Measurements from ENCODE around the gene POLR2L. TPM values are rescaled to one million over a fixed set of nuclear protein-coding genes. Genes with fewer than 3 reads are reported as not detected.

POLR2L gene
- polyA plus RNA-seq, 1 of the 3 experiments (the other 2 are of a cell fraction), result 540 TPM

- H3K27me3 ChIP-seq (ENCODE audit: insufficient read depth), result no peaks in the 10 kb centered on the region
- no peaks in the 10 kb centered on the region for H3K9me3 ChIP-seq
- H2AFZ ChIP-seq (ENCODE audit: low read depth), result no peak overlapping the region
- peaks cover 2% of the 10 kb centered on the region for H3F3A ChIP-seq (replicated peaks; ENCODE audit: insufficient read depth)
- H3K36me3 ChIP-seq (replicated peaks in 1 of 2; ENCODE audit: control insufficient read depth in 1 of 2, insufficient read depth in 2 of 2, low read length in 1 of 2), result peaks cover 0 to 20% of the 10 kb centered on the region in 2 experiments
- H3K9ac ChIP-seq, result no peak overlapping the region
- DNase-seq, result peak; percentile 56
- no peak overlapping the region for H3K27ac ChIP-seq (ENCODE audit: low read depth in 2 of 2, low read length in 1 of 2)
- ChIA-PET POLR2A (interaction anchor here (2.4 kb wide), 1 partner anchor 8 kb away, joined by 16 read pairs; the partner anchor contains the start of gene PNPLA2), CTCF (interaction anchor here (0.6 to 1.9 kb wide), 4 partner anchors 8 to 185 kb away, joined by 3 to 6 read pairs (median 3); partner anchors contain the start of gene PNPLA2)
- H3K4me2 ChIP-seq, result 0 out of 2 replicates have a peak overlapping the region, but pooled peaks have one; percentile 37
- H3K4me1 ChIP-seq (ENCODE audit: control insufficient read depth in 1 of 2, insufficient read depth in 2 of 2, low read depth in 1 of 2, low read length in 1 of 2), result peaks cover 11 to 21% of the 10 kb centered on the region in 2 experiments; a peak in 2 of 4 replicates
- no peaks in the 10 kb centered on the region for H3K9me2 ChIP-seq
- H4K20me1 ChIP-seq (ENCODE audit: insufficient read depth), result peaks cover 11% of the 10 kb centered on the region
- WGBS (ENCODE audit: low lambda C conversion rate), result 66% methylated on average over 16 of the region's 66 CpGs
- H3K79me2 ChIP-seq (ENCODE audit: insufficient read depth), result peaks cover 17% of the 10 kb centered on the region
- peak overlapping the region in 1 of 2 experiments; percentile 25; a peak in 1 of 4 replicates for H3K4me3 ChIP-seq (ENCODE audit: low read depth in 2 of 2, low read length in 1 of 2)
- TF ChIP-seq, protein P1, sequence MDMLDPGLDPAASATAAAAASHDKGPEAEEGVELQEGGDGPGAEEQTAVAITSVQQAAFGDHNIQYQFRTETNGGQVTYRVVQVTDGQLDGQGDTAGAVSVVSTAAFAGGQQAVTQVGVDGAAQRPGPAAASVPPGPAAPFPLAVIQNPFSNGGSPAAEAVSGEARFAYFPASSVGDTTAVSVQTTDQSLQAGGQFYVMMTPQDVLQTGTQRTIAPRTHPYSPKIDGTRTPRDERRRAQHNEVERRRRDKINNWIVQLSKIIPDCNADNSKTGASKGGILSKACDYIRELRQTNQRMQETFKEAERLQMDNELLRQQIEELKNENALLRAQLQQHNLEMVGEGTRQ (IDR thresholded peaks at IDR 0.05; ENCODE audit: borderline replicate concordance, low read depth, low read length), result no peak
- TF ChIP-seq RXRA (IDR thresholded peaks at IDR 0.05; ENCODE audit: borderline replicate concordance, low read depth), result no peak
- no peak for TF ChIP-seq CHD2 (IDR thresholded peaks at IDR 0.05; ENCODE audit: low read length, partially characterized antibody)
- no peak for TF ChIP-seq SMC3 (IDR thresholded peaks at IDR 0.05; ENCODE audit: low read depth, low read length)
- TF ChIP-seq EZH2phosphoT487 (IDR thresholded peaks at IDR 0.05; ENCODE audit: borderline replicate concordance, low read depth), result no peak
- TF ChIP-seq RAD21 (IDR thresholded peaks at IDR 0.05; ENCODE audit: low read length), result no peak
- TF ChIP-seq GABPA (IDR thresholded peaks at IDR 0.05; ENCODE audit: low read depth), result no peak
- TF ChIP-seq SIN3A (IDR thresholded peaks at IDR 0.05; ENCODE audit: borderline replicate concordance, low read depth, low read length), result no peak
- TF ChIP-seq RFX5 (IDR thresholded peaks at IDR 0.05; ENCODE audit: low read length), result no peak
- TF ChIP-seq MAX (IDR thresholded peaks at IDR 0.05; ENCODE audit: low read depth), result no peak
Measured at GRCh38 chr11:827146-827896, 15.0 kb downstream of the POLR2L start.

DNA sequence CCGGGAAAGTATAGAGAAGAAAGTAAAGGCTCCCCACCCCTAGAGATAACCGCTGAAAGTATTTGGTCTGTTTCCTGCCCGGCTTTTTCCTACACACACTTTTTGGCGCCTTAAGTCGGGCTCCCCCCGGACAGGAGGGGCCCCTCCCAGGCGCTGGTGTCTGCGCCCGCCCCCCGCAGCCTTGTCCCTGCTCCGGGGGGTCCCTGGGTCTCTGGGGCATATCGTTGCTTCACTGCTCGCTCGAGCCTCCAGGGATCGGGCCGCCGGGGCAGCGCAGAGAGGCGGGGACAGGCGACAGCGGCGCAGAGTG lies 15.5 kb downstream of the POLR2L start:
- H3F3A ChIP-seq (replicated peaks; ENCODE audit: insufficient read depth), result peaks cover 4% of the 10 kb centered on the region
- 0 out of 2 replicates have a peak overlapping the region, but pooled peaks have one; percentile 37 for H3K4me2 ChIP-seq
- no peaks in the 10 kb centered on the region for H3K27me3 ChIP-seq (ENCODE audit: insufficient read depth)
- CTCF ChIA-PET, result interaction anchor here (1.0 kb wide), 1 partner anchor 12 kb away, joined by 3 read pairs; no protein-coding TSS in a partner anchor
- H4K20me1 ChIP-seq (ENCODE audit: insufficient read depth), result peaks cover 17% of the 10 kb centered on the region
- no peaks in the 10 kb centered on the region for H3K9me3 ChIP-seq
- POLR2A ChIA-PET, result no interaction called here
- 57% methylated on average over 14 of the region's 22 CpGs for WGBS (ENCODE audit: low lambda C conversion rate)
- no peak overlapping the region for H2AFZ ChIP-seq (ENCODE audit: low read depth)
- peaks cover 12 to 19% of the 10 kb centered on the region in 2 experiments; a peak in 3 of 4 replicates for H3K4me1 ChIP-seq (ENCODE audit: control insufficient read depth in 1 of 2, insufficient read depth in 2 of 2, low read depth in 1 of 2, low read length in 1 of 2)
- no peak for DNase-seq
- peak overlapping the region in 1 of 2 experiments; percentile 25; a peak in 1 of 4 replicates for H3K4me3 ChIP-seq (ENCODE audit: low read depth in 2 of 2, low read length in 1 of 2)
- peaks cover 15% of the 10 kb centered on the region for H3K79me2 ChIP-seq (ENCODE audit: insufficient read depth)
- no peaks in the 10 kb centered on the region for H3K9me2 ChIP-seq
- peaks cover 0 to 21% of the 10 kb centered on the region in 2 experiments for H3K36me3 ChIP-seq (replicated peaks in 1 of 2; ENCODE audit: control insufficient read depth in 1 of 2, insufficient read depth in 2 of 2, low read length in 1 of 2)
- no peak overlapping the region for H3K27ac ChIP-seq (ENCODE audit: low read depth in 2 of 2, low read length in 1 of 2)
- no peak overlapping the region for H3K9ac ChIP-seq
- TF ChIP-seq TAF1 (IDR thresholded peaks at IDR 0.05; ENCODE audit: borderline replicate concordance, low read depth, low read length), result no peak
- TF ChIP-seq TCF12 (IDR thresholded peaks at IDR 0.05), result no peak
- TF ChIP-seq, protein P1 (IDR thresholded peaks at IDR 0.05; ENCODE audit: borderline replicate concordance, low read depth, low read length), result no peak
- TF ChIP-seq, protein P2, sequence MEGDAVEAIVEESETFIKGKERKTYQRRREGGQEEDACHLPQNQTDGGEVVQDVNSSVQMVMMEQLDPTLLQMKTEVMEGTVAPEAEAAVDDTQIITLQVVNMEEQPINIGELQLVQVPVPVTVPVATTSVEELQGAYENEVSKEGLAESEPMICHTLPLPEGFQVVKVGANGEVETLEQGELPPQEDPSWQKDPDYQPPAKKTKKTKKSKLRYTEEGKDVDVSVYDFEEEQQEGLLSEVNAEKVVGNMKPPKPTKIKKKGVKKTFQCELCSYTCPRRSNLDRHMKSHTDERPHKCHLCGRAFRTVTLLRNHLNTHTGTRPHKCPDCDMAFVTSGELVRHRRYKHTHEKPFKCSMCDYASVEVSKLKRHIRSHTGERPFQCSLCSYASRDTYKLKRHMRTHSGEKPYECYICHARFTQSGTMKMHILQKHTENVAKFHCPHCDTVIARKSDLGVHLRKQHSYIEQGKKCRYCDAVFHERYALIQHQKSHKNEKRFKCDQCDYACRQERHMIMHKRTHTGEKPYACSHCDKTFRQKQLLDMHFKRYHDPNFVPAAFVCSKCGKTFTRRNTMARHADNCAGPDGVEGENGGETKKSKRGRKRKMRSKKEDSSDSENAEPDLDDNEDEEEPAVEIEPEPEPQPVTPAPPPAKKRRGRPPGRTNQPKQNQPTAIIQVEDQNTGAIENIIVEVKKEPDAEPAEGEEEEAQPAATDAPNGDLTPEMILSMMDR (IDR thresholded peaks at IDR 0.05), result no peak
- TF ChIP-seq, protein P3, sequence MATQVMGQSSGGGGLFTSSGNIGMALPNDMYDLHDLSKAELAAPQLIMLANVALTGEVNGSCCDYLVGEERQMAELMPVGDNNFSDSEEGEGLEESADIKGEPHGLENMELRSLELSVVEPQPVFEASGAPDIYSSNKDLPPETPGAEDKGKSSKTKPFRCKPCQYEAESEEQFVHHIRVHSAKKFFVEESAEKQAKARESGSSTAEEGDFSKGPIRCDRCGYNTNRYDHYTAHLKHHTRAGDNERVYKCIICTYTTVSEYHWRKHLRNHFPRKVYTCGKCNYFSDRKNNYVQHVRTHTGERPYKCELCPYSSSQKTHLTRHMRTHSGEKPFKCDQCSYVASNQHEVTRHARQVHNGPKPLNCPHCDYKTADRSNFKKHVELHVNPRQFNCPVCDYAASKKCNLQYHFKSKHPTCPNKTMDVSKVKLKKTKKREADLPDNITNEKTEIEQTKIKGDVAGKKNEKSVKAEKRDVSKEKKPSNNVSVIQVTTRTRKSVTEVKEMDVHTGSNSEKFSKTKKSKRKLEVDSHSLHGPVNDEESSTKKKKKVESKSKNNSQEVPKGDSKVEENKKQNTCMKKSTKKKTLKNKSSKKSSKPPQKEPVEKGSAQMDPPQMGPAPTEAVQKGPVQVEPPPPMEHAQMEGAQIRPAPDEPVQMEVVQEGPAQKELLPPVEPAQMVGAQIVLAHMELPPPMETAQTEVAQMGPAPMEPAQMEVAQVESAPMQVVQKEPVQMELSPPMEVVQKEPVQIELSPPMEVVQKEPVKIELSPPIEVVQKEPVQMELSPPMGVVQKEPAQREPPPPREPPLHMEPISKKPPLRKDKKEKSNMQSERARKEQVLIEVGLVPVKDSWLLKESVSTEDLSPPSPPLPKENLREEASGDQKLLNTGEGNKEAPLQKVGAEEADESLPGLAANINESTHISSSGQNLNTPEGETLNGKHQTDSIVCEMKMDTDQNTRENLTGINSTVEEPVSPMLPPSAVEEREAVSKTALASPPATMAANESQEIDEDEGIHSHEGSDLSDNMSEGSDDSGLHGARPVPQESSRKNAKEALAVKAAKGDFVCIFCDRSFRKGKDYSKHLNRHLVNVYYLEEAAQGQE (IDR thresholded peaks at IDR 0.05; ENCODE audit: low read depth, low read length), result no peak
- TF ChIP-seq NRF1 (IDR thresholded peaks at IDR 0.05; ENCODE audit: low read depth, low read length), result no peak
- no peak for TF ChIP-seq RXRA (IDR thresholded peaks at IDR 0.05; ENCODE audit: borderline replicate concordance, low read depth)
- TF ChIP-seq, protein P4, sequence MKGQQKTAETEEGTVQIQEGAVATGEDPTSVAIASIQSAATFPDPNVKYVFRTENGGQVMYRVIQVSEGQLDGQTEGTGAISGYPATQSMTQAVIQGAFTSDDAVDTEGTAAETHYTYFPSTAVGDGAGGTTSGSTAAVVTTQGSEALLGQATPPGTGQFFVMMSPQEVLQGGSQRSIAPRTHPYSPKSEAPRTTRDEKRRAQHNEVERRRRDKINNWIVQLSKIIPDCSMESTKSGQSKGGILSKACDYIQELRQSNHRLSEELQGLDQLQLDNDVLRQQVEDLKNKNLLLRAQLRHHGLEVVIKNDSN (IDR thresholded peaks at IDR 0.05; ENCODE audit: borderline replicate concordance, low read depth), result no peak
- no peak for TF ChIP-seq RAD21 (IDR thresholded peaks at IDR 0.05; ENCODE audit: low read length)
- no peak for TF ChIP-seq CHD2 (IDR thresholded peaks at IDR 0.05; ENCODE audit: low read length, partially characterized antibody)

All from SK-N-SH (cell line).